Femur (tissue), 1 donor: Measurements from ENCODE around the gene THSD8.
A peak's percentile ranks its signal among the peaks of the same experiment; 100 is the strongest.

Source experiments
- DNase-seq: peaks from one replicate; pipeline ENCODE4 v3.0.0-alpha.2; 2017

The THSD8 gene

DNA sequence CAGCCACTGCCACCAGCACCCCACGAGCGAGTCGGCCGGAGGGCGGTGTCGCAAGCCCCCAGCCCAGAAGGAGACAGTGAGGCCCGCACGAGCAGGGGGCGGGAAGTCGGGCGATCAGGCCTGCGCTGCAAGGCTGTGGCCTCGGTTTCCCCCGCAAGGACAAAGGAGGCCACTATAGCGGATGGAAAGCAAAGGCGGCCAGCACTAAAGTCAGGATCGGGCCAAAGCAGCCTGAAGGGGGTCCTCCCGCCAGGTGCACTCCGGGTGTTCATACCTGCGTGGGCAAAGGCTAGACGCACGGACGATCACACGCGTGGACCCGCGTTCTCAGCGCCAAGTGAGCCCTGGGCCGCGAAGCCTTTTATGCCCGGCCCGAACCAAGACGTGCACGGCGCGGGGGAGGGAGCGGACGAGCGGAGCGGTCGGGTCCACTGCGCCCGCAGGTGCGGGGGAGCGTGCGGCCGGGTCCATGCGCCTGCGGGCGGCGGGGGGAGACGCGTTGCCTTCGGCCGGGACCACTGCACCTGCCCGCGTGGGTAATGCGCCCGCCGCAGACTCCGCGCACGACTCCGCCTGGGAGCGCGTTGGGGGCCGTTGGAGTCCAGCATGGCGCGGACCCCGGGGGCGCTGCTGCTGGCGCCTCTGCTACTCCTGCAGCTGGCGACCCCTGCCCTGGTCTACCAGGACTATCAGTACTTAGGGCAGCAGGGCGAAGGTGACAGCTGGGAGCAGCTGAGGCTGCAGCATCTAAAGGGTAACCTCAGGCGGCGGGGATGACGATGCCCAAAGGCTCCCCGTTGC, at the start of gene THSD8, which contains the start of gene PRDX2:
THSD8 (plus strand) TSS at position 604 of the 801 bp plus-strand sequence; CDS start at position 607, 3 bp downstream.
PRDX2 (minus strand) TSS at position 335 of the 801 bp plus-strand sequence. CDS start 539 bp downstream, outside the sequence.
- peak; percentile 85 for DNase-seq

DNA sequence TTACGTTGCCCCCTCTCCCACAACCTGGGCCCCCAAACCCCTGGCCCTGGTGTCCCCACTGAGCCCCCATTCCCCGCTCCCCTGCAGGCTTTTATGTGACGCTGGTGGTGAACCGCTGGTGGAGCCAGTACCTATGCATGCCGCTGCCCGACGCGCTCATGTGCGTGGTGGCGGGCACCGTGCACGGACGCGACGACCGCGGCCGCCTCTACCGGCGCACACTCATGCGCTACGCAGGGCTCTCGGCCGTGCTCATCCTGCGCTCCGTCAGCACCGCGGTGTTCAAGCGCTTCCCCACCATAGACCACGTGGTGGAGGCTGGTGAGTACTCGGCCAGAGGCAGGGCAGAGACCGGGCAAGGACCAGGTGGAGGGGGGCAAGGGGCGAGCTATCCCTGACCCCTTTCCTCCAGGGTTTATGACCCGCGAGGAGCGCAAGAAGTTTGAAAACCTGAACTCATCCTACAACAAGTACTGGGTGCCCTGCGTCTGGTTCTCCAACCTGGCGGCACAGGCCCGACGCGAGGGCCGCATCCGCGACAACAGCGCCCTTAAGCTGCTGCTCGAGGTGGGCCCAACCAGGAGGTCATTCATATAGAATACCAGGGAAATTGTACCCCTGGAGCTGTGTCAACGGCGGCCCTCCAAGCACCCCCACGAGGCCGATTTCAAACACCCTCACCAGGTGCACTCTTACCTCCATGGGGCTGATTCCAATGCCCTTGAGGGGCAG, 47.2 kb upstream of the THSD8 start:
- DNase-seq = no peak

DNA sequence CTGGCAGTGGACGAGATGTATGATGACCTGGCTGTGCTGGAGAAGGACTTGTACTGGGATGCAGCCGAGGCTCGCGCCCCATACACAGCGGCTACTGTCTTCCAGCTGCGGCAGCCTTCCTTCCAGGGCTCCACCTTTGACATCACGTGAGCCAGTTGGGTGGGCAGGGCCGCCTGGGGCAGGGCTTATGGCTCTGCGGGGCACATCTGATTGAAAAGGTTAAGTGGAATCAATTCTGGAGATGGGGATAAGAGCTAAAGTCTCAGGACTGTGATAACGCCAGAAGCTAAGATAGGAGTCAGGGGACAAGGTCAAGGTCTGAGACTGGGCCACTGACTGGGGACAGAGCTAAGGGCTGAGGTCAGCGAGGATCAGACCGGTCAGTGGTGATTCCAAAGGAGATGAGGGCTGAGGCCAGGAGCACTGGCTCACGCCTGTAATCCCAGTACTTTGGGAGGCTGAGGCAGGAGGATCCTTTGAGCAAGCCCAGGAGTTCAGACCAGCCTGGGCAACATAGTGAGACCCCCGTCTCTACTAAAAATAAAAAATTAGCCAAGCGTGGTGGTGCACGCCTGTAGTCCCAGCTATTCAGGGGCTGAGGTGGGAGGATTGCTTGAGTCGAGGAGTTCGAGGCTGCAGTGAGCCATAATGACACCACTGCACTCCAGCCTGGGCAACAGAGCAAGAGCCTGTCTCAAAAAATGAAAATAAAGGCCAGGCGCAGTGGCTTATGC, 45.6 kb upstream of the THSD8 start:
- DNase-seq = no peak

GRCh38 chr19:12757544-12758274, 44.2 kb upstream of the THSD8 start:
- DNase-seq = peak; percentile 84

DNA sequence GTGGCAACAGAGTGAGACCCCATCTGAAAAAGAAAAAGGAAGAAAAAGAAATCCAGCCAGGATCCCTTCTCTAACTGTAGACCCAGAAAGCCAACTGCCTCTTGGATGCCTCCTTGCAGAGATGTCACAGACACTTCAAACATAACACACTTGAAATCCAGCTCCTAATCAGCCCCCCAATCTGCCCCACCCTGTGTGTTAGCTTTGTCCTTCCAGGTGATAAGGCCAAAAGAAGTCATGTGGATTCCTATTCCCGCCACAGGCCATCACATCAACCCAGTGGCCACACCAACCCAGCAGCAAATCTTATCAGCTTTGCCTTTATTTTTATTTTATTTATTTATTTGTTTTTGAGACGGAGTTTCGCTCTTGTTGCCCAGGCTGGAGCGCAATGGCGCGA, 42.2 kb upstream of the THSD8 start:
- DNase-seq = no peak

DNA sequence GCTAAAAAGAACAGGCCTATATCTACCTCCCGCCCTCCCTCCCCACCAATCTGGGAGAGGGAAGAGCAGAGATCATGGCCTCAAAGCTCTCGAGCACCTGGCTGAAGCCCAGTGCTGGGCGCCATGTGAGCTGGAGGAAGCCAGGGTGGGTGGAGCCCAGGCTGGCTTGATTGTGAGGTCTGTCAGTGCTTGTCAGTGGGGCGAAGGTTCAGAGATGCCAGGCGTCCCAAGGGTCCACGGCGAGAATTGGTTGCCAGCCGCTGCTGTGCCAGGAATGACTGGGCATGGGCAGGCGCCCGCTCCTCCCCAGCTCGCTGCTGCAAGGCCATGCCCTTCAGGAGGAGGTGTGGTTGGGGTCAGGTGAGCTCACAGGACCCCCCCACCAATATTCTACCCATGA, 38.8 kb upstream of the THSD8 start:
- DNase-seq = no peak

DNA sequence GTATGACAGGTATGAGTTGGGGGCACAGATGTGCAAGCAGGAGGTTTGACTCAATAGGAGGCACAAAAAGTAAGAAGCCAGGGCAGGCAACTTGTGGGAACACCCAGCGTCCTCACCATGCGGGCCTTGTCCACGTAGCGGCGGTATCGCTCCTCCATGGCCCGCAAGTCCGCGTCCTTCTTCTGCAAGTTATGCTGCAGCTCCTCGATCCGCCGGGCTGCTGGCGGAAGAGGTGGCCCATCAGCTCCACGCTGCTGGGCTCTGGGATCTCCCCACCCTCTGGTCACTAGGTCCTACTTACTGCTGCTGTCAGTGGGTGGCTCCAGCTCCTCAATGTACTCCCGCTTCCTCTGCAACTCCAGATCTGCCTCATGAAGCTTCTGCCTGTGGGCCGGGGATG, 37.2 kb upstream of the THSD8 start:
- no peak for DNase-seq

DNA sequence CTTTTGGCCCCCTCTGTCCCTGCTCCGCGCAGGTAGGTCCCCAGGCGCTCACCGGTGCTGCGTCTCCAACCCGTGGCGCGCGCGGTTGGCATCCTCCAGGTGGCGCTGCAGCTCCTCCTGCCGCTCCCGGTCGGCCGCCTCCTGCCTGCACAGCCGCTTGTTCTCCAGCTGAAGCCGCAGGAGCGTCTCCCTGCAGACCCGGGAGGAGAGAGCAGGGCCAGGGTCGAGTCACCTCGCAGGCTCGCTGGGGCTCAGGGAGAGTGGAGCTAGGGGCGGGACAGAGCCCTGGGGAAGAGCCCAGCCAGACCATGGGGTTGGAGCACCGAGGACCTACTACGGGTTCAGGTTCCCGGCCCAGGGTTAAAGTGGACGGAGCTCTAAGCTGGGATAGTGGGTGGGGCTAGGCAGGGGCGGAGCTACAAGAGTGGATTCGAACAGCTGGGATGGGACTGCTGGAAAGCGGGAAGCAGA, 35.8 kb upstream of the THSD8 start:
- no peak for DNase-seq

DNA sequence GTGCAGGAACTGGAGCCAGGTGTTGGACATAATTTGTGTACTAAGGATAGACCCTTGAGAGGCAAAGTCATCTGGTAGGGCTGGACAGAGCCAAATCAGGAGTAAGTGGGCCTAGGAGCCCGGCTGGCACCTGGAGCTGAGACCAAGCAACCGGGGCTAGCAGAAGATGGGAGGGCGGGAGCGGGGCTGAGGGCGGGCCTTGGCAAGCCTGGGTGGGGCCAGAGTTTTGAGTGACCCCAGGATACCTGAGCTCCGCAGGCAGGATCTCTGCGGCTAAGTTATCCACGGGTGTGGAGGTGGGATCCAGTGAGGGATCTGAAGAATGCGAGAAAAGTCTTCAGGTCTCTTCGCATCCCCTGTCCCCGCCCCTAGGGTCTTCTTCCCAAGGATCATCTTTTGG, 34.7 kb upstream of the THSD8 start:
- DNase-seq = no peak

DNA sequence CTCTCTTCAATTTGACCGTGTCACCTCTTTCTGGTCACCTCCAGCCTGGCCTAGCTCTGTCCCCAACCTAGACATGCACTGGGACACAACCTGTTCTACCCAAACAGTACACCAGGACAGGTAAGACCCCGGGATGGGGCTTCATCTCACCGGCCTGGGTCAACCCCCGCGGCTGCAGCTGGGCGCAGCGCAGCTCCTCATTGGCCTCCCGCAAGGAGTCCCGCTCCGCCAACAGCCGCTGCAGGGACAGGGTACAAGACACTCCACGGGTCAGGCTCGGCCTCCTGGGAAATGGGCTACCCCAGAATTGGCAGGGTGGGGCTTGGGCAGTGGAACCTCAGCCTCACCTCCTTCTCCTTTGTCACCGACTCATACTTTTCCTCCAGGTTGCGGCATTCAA, 34.2 kb upstream of the THSD8 start:
- no peak for DNase-seq

- DNase-seq = peak; percentile 47
These were observed 32.2 kb upstream of the THSD8 start for GRCh38 chr19:12769689-12770088.

GRCh38 chr19:12770922-12771321, 30.9 kb upstream of the THSD8 start:
- no peak for DNase-seq

DNA sequence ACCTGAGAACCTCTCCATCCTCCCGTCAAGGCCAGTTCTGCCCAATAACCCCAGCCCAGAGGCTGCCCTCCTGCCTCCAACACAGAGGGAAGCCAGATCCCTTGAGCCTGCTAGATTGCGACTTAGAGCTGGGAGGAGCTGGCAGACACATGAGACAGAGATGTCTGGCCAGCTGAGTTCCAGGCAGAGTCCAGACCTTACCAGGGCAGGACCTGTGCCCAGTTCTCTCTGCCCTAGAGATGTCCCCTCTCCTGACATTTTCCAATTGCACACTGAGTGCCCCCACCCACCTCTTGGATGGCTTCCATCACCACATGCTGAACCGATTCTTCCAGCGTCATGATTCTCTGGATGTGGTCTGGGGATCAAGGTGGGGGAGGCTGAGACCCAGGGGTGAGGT, 29.5 kb upstream of the THSD8 start:
- DNase-seq = no peak

- DNase-seq = no peak
These were observed 28.3 kb upstream of the THSD8 start for GRCh38 chr19:12773571-12773970.

DNA sequence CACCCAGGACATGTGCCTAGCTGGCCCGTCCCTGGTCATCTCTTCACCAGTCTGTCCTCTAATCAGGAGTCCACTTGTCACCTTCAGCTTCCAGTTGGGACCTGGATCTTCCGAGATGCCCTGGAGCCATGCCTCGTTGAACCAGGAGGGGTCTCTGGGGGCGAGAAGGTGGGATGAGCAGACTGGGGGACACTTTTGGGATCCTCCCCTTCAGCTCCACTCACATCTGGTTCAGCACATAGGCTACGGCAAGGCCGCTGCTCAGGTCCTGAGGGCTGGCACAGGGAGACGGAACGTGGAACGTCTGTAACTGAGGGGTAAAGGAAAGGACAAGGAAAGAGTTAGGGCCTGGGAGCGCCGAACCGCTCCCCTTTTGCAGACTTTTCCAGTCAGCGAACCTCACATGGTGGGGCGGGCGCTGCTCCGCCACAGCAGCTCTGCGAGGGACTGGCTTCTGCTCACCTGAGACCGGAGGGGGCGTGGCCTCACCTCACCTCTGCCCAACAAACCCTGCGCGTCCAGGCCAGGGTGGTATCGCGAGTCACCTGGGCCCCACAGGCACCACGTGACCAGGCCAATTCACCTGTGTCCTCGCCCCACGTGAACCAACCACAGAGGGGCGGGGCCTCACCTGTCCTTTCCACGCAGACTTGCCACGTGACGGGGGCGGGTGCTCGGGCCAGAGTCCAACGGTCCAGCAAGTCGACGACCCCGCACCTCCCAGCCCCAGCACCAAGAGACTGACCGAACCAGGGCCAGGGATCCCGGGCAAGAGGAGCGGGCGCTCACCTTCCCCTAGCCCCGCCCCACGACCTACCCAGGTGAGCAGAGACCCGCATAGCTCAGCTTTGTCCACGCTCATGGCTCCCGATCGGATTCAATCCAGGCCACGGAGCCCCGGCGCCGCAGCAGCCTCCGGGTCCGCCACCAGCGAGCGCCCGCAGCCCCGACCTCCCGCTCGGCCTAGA, 27.0 kb upstream of the THSD8 start, which contains the start of gene HOOK2:
HOOK2 (minus strand) TSS at position 965 of the 968 bp plus-strand sequence; CDS start at position 862, 103 bp downstream.
- DNase-seq = no peak

DNA sequence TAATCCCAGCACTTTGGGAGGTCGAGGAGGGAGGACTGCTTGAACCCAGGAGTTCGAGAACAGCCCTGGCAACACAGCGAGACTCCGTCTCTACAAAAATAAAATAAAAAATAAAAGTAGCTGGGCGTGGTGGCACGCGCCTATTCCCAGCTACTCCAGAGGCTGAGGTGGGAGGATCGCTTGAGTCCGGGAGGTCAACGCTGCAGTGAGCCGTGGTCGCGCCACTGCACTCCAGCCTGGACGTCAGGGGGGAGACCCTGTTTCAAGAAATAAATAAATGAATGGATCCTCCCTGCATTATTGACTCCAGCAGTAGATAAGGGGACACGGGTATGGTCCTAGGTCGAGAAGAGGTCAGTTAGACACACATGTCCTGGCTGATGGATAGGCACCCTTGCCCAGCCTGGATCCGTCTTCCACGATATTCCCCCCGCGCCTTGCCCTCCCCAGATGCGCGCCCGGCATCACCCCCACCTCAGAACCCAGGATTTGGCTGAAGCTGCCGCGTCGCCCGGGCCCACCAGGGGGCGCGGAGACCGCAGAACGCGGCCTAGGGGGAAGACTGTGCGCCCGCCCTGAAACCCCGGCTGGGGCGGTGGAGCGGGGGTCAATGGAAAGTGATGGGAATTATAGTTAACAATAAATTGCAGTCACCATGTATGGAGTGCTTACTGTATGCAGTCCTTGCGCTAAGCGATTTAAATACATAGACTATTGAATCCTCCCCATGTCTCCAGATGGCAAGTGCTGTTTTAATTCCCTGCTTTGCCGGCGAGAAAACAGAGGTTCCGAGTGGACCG, 24.5 kb upstream of the THSD8 start:
- peak; percentile 90 for DNase-seq

GRCh38 chr19:12778017-12778904, 23.6 kb upstream of the THSD8 start:
- DNase-seq = peak; percentile 91

GRCh38 chr19:12778905-12779161, 23.0 kb upstream of the THSD8 start:
- DNase-seq = no peak
